Mucosa of gallbladder (tissue), 1 donor: ENCODE results near the gene RSRC2. TPM values are rescaled to one million over a fixed set of nuclear protein-coding genes. Genes with fewer than 3 reads are reported as not detected.
"Not testable (repeated sequence)": the region's sequence is repeated elsewhere in the genome, so short reads cannot be mapped to it uniquely, and the experiment has no call there.

ENCODE experiments used
- DNase-seq: peaks from one replicate; pipeline ENCODE4 v3.0.0-alpha.2; 2020; ENCODE audit warnings: low spot score
- total RNA-seq: library from RNA; stranded (reverse); gene quantifications from one replicate; pipeline ENCODE4 v1.2.1, GENCODE V29; 2021
- donor health status: DM: no; HTN: no; CAD: no.

RSRC2 gene
- 53.1 TPM for total RNA-seq

GRCh38 chr12:122526683-122527477 is at the start of gene RSRC2, which contains the start of gene KNTC1:
RSRC2 (minus strand) TSS chr12:122526936; CDS start chr12:122526853, 83 bp downstream.
KNTC1 (plus strand) TSS chr12:122527249; CDS start chr12:122530064, 2,815 bp downstream.
- peak; percentile 99 for DNase-seq

- no peak for DNase-seq
These were observed 45.1 kb upstream of the RSRC2 start for GRCh38 chr12:122571821-122572220.

- DNase-seq: not testable (repeated sequence)
These were observed 43.3 kb upstream of the RSRC2 start for GRCh38 chr12:122570006-122570405.

GRCh38 chr12:122569288-122569687 is 42.6 kb upstream of the RSRC2 start:
- no peak for DNase-seq

GRCh38 chr12:122566816-122567215 is 40.1 kb upstream of the RSRC2 start:
- not testable (repeated sequence) for DNase-seq

- no peak for DNase-seq
These were observed 36.6 kb upstream of the RSRC2 start for GRCh38 chr12:122563361-122563760.

GRCh38 chr12:122560138-122560537 is 33.4 kb upstream of the RSRC2 start:
- DNase-seq: no peak

- DNase-seq: no peak
These were observed 32.3 kb upstream of the RSRC2 start for GRCh38 chr12:122558745-122559641.

- no peak for DNase-seq
These were observed 20.6 kb upstream of the RSRC2 start for GRCh38 chr12:122547330-122547729.

GRCh38 chr12:122545855-122546254 is 19.1 kb upstream of the RSRC2 start:
- no peak for DNase-seq

- DNase-seq: no peak
These were observed 17.8 kb upstream of the RSRC2 start for GRCh38 chr12:122544537-122544936.

- DNase-seq: no peak
These were observed 11.8 kb upstream of the RSRC2 start for GRCh38 chr12:122538496-122538895.

- no peak for DNase-seq
These were observed 10.3 kb upstream of the RSRC2 start for GRCh38 chr12:122537021-122537420.

GRCh38 chr12:122533856-122534255 is 7.1 kb upstream of the RSRC2 start:
- no peak for DNase-seq

GRCh38 chr12:122528992-122529391 is 2.3 kb upstream of the RSRC2 start:
- no peak for DNase-seq

GRCh38 chr12:122528582-122528981 is 1.8 kb upstream of the RSRC2 start:
- no peak for DNase-seq

- no peak for DNase-seq
These were observed 775 bp upstream of the RSRC2 start for GRCh38 chr12:122527478-122527944.

GRCh38 chr12:122523846-122524718 is 2.7 kb downstream of the RSRC2 start:
- DNase-seq: no peak

GRCh38 chr12:122523280-122523679 is 3.5 kb downstream of the RSRC2 start:
- no peak for DNase-seq

GRCh38 chr12:122520676-122521075 is 6.1 kb downstream of the RSRC2 start:
- DNase-seq: no peak

GRCh38 chr12:122519418-122519817 is 7.3 kb downstream of the RSRC2 start:
- no peak for DNase-seq
